HG02759 (cell line): ENCODE results near the gene ANKRD33.

Experiments
- ATAC-seq: cut with Tn5 transposase; IDR thresholded peaks from one replicate; pipeline ENCODE4 v1.9.1; 2021; ENCODE audit warnings: mild to moderate bottlenecking, moderate library complexity; ENCODE audit not compliant: unreplicated experiment

Gene ANKRD33

DNA sequence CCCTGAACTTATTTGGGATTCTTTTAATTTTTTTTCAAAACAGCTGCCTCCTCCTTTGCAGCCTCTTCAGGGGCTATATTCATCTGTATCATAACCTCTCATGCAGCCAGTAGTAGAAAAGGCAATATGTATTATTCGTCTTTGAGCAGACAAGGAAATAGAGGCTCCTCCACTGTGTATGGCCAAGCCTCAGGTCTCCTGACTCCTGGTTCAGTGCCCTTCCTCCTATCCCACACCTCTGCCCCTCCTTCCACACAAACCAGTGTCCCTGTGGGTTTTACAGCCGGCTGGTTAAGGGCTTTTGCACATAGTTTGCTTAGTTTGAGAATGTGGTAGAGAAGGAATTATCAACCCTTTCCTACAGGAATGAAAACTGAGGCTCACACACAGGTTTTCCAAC, 10.6 kb downstream of the ANKRD33 start:
- no peak for ATAC-seq

DNA sequence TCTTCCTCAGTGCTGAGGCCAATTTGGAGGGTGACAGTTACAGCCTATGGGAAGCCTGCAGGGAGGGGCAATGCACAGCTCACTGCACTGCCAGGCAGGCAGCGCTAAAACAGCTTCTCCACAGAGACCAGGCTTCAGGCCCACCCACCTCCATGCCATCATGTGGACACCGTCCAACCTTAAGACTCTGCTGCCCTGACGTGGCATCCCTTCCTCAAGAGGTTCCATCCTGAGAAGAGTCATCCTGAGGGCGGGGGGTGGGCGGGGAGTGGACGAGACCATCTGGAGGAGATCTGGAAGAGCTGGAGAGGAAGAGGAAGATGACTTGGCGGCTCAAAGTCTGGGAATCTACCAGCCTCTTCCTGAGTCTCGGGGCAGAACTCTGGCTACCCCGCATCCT, 11.0 kb downstream of the ANKRD33 start:
- ATAC-seq = no peak

- ATAC-seq = no peak
These were observed 12.5 kb downstream of the ANKRD33 start for GRCh38 chr12:51900323-51900889.

DNA sequence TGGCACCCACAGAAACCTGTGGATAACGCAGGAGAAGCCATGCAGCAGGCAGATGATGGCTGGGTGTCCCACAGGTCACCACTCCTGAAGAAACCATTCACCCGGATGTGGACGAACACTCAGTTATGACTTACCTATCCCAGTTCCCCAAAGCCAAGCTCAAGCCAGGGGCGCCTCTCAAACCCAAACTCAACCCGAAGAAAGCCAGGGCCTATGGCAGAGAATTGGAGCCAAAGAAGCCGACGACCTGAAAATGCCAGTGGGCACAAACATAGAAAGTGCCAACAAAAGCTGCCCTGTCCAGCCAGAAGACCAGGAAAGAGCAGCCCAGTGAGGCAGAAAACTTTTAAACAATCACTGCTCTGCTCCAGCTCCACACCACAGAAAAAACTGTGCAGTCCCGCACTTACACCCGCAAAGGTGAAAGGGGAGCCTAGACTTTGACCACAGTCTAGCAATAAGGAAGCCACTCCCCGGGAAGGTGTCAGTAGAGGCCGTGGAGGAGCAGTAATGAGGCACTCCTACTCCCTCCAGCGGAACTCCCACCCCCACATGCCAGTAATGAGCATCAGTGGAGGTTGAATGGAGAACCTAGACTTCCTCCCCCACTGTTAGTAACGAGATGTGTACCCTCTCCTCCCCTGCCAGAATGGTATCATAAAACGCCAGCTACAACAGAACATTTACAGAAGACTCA, 13.4 kb downstream of the ANKRD33 start:
- no peak for ATAC-seq

- no peak for ATAC-seq
These were observed 14.0 kb downstream of the ANKRD33 start for GRCh38 chr12:51901881-51902280.

DNA sequence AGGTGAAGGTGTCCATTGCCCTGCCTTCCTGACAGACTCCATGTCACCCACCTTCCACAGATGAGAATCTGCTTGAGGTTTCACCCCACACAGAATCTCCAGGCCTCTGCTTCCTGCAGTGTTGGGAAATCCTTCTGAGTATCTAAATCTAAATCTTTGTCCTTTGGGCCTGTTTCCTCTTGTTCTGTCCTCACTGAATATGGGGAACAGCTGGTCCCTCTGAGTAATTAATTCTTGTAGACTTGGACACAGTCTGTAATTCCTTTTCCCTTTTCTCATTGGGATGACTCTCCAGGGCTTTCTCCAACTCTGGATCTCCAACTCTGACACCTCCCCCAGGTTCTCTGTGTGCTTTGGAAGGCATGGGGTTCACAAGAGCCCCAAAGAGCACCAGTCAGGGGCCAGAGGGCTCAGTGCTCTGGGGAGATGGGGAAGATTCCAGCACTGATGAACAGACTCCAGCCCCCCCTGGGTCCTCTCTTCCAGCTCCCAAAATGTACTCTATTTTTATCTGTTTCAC, 17.1 kb downstream of the ANKRD33 start:
- ATAC-seq = no peak

GRCh38 chr12:51905471-51906429, 17.8 kb downstream of the ANKRD33 start:
- no peak for ATAC-seq

DNA sequence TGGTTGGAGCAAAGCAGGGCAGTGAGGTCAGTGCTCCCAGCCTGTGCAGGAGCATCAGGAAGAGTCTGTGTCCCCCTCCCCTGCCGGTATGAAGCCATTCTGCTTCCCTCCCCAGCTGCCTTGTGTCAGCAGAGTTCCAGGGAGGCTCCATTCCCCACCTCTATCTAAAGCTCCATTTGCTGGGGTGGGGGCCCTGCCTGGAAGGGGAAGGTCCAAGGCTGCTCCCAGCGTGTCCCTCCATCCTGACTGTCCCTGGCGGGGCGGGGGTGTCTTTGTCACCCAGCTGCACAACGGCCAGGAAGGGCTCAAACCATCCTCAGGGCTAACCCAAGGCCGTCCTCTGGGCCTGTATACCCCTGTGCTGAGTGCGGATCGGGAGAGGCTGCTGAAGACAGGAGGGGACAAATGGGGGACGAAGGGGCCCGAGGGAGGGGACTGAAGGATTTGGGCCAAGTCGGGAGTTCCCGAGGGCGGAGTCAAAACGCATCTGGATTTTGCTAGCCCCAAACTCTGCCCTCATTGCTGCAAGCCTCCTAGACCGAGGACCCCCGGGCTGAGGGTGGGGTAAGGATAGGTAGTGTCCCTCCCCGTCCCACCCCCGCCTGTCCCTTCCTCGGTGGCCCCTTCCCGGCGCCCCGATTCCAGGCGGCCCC, 18.7 kb downstream of the ANKRD33 start:
- ATAC-seq = no peak

DNA sequence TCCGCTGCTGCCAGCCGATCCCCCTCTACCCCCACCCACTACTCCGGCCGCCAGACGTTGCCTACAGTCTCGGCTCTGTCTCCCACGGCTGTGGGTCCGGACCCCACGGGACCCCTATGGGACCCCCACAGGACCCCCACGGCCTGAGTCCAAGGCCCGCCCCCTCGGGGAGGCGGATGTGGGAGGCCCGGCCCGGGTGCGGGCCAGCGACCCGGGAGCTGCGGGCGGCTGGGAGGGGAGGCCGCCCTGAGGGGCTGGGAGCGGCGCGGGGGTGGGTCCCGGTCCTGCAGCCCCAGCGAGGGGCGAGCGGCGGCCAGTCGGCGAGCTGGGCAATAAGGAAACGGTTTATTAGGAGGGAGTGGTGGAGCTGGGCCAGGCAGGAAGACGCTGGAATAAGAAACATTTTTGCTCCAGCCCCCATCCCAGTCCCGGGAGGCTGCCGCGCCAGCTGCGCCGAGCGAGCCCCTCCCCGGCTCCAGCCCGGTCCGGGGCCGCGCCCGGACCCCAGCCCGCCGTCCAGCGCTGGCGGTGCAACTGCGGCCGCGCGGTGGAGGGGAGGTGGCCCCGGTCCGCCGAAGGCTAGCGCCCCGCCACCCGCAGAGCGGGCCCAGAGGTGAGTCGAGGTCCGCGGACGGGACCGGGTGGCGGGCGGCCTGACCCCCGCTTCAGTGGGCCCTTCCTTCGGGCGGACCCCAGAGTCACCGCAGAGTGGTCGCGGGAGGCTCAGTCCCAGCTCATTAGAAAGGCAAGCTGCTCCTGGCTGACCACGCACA, 19.4 kb downstream of the ANKRD33 start, which contains the start of gene ACVRL1:
ACVRL1 (plus strand) TSS at position 422 of the 773 bp plus-strand sequence. CDS start 4,971 bp downstream, outside the sequence.
- ATAC-seq = no peak

DNA sequence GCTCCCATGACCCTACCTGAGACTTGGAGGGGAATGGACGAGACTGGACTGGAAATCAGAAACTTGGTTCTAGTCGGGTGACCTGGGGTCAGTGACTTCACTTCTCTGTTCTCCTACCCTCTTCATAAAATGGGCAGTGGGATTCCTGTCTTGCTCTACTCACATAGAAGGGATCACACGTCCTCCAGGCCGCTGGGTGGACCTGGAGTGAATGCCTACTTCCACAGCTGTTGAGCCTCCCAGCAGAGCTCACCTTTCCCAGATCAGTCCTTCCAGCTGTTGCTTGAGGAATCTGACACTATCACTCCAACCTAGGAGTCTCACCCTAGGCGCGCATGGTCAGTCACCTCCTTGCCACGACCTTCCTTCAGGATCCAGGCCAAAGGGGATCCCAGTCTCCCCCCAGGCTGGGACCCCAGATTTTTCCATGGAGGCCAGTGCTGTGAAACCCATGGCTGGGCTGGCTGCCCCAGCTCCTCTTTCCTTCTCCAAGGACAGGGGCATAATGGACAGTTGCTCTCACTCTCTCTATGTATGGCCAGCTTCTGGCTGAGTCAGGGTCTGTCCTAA, 20.0 kb downstream of the ANKRD33 start:
- no peak for ATAC-seq

DNA sequence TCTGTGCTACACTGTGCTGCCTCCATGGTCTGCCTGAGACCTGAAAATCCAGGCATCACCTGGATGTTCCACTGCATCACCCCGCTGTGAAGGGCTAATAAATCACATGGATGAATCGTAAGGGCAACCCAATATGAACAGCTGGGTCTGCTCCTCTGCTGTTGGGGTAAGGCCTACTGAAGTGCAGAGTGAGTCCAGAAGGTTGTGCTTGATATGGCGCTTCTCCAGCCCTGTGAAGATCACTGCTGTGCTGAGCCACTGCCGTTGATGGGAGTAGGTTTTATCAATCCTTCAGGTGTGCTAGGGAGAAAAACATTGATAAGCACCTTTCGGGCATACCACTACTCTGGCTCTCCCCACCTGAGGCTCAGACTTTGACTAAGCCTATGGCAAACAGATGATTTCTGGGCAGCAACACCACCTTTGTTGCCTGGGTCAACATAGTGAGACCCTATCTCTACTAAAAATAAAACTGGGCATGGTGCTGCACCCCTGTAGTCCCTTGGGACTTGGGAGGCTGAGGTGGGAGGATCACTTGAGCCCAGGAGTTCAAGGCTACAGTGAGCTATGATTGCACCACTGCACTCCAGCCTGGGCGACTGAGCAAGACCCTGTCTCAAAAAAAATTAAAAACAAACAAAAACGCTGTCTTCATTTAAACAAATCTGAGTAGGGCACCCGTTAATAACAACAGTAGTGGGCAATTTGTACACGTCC, 21.1 kb downstream of the ANKRD33 start:
- no peak for ATAC-seq

GRCh38 chr12:51910168-51910567, 22.3 kb downstream of the ANKRD33 start:
- no peak for ATAC-seq

- ATAC-seq = no peak
These were observed 22.8 kb downstream of the ANKRD33 start for GRCh38 chr12:51910691-51911090.

DNA sequence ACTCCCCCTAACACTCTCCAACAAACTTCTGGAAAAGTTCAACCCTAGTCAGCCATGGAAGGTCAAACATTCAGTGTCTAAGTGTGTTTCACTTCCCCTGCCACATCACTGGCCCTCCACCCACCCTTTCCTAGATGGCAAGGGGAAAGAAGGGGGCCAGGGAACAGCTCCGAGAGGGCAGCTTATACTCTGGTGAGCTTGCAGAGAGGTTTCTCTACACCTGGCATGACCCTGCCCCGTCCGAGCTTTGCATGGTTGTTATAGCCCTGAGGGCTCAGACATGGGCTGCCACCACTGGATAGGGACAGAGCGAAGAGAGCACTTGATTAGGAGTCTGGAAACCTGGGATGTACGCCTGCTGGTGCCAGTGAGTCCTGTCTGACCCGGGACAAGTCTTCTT, 23.4 kb downstream of the ANKRD33 start:
- ATAC-seq = no peak

DNA sequence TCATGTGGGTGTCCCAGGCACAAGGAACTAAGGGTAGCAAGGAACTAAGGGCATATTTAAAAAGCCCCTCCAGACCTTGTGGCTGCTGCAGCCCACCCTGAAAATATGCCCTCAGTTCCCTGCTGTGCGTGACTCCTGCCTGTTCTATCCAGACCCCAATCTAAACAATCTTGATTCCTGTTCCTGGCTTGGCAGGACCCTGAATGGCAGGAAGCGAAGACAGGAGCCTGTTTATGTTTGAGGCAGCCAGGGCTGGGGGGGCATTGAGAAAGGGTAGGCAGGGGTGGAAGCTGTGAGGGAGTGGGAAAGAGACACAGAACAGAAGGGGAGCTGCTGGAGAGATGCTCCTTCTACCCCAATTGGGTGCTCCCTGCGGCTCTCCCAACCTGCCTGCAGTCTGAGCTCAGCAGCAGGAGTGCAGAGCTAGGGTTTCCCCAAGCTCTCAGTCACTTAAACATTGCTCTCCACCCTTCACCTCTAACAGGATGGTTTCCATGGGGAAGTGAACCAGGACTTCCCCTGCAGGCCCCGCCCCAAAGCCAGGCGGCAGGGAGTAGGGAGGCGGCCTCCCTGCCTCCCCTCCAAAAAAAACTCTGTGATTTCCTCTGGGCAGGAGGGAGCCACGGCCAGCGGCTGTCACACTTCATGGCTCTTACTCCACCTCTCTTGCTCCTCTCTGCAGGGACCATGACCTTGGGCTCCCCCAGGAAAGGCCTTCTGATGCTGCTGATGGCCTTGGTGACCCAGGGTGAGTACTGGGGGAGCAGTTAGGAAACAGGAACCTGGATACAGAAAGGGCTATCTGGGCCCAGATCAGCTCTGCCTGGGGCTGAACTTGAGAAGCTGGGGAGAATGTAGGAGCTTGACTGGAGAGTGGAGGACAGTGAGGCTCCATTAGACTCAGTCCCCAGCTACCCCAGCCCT, 24.1 kb downstream of the ANKRD33 start:
- ATAC-seq = no peak

- no peak for ATAC-seq
These were observed 25.4 kb downstream of the ANKRD33 start for GRCh38 chr12:51913071-51914033.
